ENCODE data around the gene LIN54. TPM values are rescaled to one million over a fixed set of nuclear protein-coding genes. Genes with fewer than 3 reads are reported as not detected.

Gene LIN54
- total and polyA plus RNA-seq, 9 of the 15 experiments (the other 6 are each of a cell fraction or from before 2014, with no cell fraction given): 2.2 to 22.5 (median 15.8) TPM

- in situ Hi-C loops (cut with MboI): no loop called here
- H4K20me1 ChIP-seq (replicated peaks; ENCODE audit: control insufficient read depth, insufficient read depth, low read length): no peaks in the 10 kb centered on the region
- FAIRE-seq (peak; percentile 37), DNase-seq (ENCODE audit: extremely low read depth in 1 of 4, low spot score in 3 of 4) (peak in 1 of 4 experiments; percentile 40), ATAC-seq (peak; percentile 73)
- CTCF ChIA-PET (ENCODE audit: low intra/inter-chr PET ratio): no interaction called here
- H2AFZ ChIP-seq (ENCODE audit: low read depth, low read length): peak overlapping the region; percentile 81
- H3K9ac ChIP-seq (ENCODE audit: insufficient read depth in 1 of 2, low read depth in 2 of 2, low read length in 2 of 2): no peak overlapping the region; a peak in 1 of 4 replicates
- no peaks in the 10 kb centered on the region for H3K9me1 ChIP-seq (ENCODE audit: control insufficient read depth, insufficient read depth, low read length)
- BruUV-seq (replicated peaks): no TSS peak
- POLR2A ChIA-PET: interaction anchor here (1.3 kb wide), 1 partner anchor 13 kb away, joined by 5 read pairs; no protein-coding TSS in a partner anchor
- H3K9me3 ChIP-seq (replicated peaks; ENCODE audit: control insufficient read depth, insufficient read depth, low read depth, low read length): peaks cover 10% of the 10 kb centered on the region
- no peaks in the 10 kb centered on the region for H3K36me3 ChIP-seq (ENCODE audit: control insufficient read depth, insufficient read depth, low read length)
- H3K4me1 ChIP-seq (replicated peaks in 1 of 2; ENCODE audit: control insufficient read depth in 2 of 2, insufficient read depth in 2 of 2, low read length in 2 of 2): peaks cover 0 to 4% of the 10 kb centered on the region in 2 experiments; a peak in 3 of 5 replicates
- H3K4me2 ChIP-seq (ENCODE audit: insufficient read depth, low read length): no peak overlapping the region
- H3K79me2 ChIP-seq (ENCODE audit: control insufficient read depth, insufficient read depth, low read length): no peaks in the 10 kb centered on the region
- peak overlapping the region; percentile 13; the same call in 1 of the 3 replicates for H3K27ac ChIP-seq (ENCODE audit: extremely low read depth, low read depth, low read length)
- intact Hi-C loops (cut with micrococcal nuclease): no loop called here
- H3K27me3 ChIP-seq (ENCODE audit: control insufficient read depth in 2 of 2, insufficient read depth in 2 of 2, low read length in 2 of 2): no peaks in the 10 kb centered on the region; a peak in 1 of 5 replicates
- H3K4me3 ChIP-seq: no peak overlapping the region
- peak; percentile 41; the same call in 1 of the 2 replicates for TF ChIP-seq L3MBTL2 (IDR thresholded peaks at IDR 0.05)
- peak in 1 of 2 experiments; percentile 34 for TF ChIP-seq E2F6 (IDR thresholded peaks at IDR 0.05; ENCODE audit: borderline replicate concordance in 1 of 2, extremely low read depth in 1 of 2, insufficient read depth in 1 of 2, insufficient read length in 1 of 2, low read depth in 1 of 2, low read length in 1 of 2, poor library complexity in 1 of 2, severe bottlenecking in 1 of 2)
- TF ChIP-seq MAX (CRISPR knock-in tag; IDR thresholded peaks at IDR 0.05): peak; percentile 73
- TF ChIP-seq SFPQ (IDR thresholded peaks at IDR 0.05; ENCODE audit: low read depth, low read length): no peak
- TF ChIP-seq HMBOX1 (IDR thresholded peaks at IDR 0.05): 0 out of 2 replicates have a peak, but pooled peaks have one; percentile 22
These were observed 14.9 kb upstream of the LIN54 start for GRCh38 chr4:83025563-83025962.
